GM19328 (cell line): ENCODE results near the gene TMEM139.

ENCODE experiments used
- ATAC-seq: cut with Tn5 transposase; IDR thresholded peaks from one replicate; pipeline ENCODE4 v1.9.1; 2021; ENCODE audit warnings: mild to moderate bottlenecking, moderate library complexity; ENCODE audit not compliant: unreplicated experiment

TMEM139 gene

GRCh38 chr7:143284591-143285469 lies at the start of gene TMEM139:
Gene TMEM139, plus strand, starts transcription at chr7:143284958. Its CDS starts 1,000 bp downstream, at chr7:143285958.
- ATAC-seq, result no peak

- no peak for ATAC-seq
These were observed 49.2 kb upstream of the TMEM139 start for GRCh38 chr7:143235561-143235960.

GRCh38 chr7:143236408-143236990 lies 48.3 kb upstream of the TMEM139 start:
- no peak for ATAC-seq

GRCh38 chr7:143237366-143237765 lies 47.4 kb upstream of the TMEM139 start:
- ATAC-seq, result no peak

GRCh38 chr7:143238289-143238980 lies 46.3 kb upstream of the TMEM139 start:
- no peak for ATAC-seq

GRCh38 chr7:143239813-143240212 lies 44.9 kb upstream of the TMEM139 start:
- no peak for ATAC-seq

GRCh38 chr7:143240291-143241168 lies 44.2 kb upstream of the TMEM139 start:
- peak; percentile 96 for ATAC-seq

GRCh38 chr7:143242306-143242705 lies 42.5 kb upstream of the TMEM139 start:
- ATAC-seq, result no peak

GRCh38 chr7:143243111-143243510 lies 41.6 kb upstream of the TMEM139 start:
- ATAC-seq, result no peak

GRCh38 chr7:143243614-143244013 lies 41.1 kb upstream of the TMEM139 start:
- no peak for ATAC-seq

GRCh38 chr7:143244321-143244720 lies 40.4 kb upstream of the TMEM139 start:
- no peak for ATAC-seq

- no peak for ATAC-seq
These were observed 39.6 kb upstream of the TMEM139 start for GRCh38 chr7:143245123-143245522.

- no peak for ATAC-seq
These were observed 37.4 kb upstream of the TMEM139 start for GRCh38 chr7:143247372-143247771.

- ATAC-seq, result no peak
These were observed 35.9 kb upstream of the TMEM139 start for GRCh38 chr7:143248761-143249354.

GRCh38 chr7:143250199-143250598 lies 34.6 kb upstream of the TMEM139 start:
- no peak for ATAC-seq

GRCh38 chr7:143250822-143251221 lies 33.9 kb upstream of the TMEM139 start:
- no peak for ATAC-seq

- ATAC-seq, result no peak
These were observed 32.8 kb upstream of the TMEM139 start for GRCh38 chr7:143252006-143252405.

GRCh38 chr7:143255564-143255963 lies 29.2 kb upstream of the TMEM139 start:
- ATAC-seq, result no peak

- ATAC-seq, result no peak
These were observed 28.4 kb upstream of the TMEM139 start for GRCh38 chr7:143256325-143256724.

GRCh38 chr7:143256932-143257331 lies 27.8 kb upstream of the TMEM139 start:
- peak; percentile 70 for ATAC-seq
